Measurements from ENCODE around the gene WDR89. TPM values are rescaled to one million over a fixed set of nuclear protein-coding genes. Genes with fewer than 3 reads are reported as not detected.

The WDR89 gene
- total and polyA plus RNA-seq, 3 donors from 2014 or later, result 6.0 to 10.8 (median 8.5) TPM

DNA sequence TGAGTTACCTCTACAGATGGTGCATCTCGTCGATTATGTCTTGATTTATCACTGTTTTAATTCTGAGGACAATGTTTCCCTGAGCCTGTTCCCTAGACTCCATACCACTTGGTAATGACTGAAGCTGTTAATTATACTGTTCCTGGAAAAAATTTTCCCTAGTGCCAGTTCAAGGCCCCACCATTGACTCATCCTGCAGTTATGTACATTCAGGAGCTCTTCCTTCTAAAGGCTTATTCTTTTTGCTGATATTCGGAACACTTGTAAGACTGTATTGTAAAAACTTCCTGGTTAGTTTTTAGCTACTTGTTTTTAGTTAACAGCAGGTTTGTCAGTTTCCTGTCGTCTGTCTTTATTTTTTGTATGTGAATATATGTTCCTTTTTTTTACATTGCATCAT lies 68.1 kb downstream of the WDR89 start:
- no peaks in the 10 kb centered on the region for H3K36me3 ChIP-seq (ENCODE audit: low read depth, missing control alignments)
- H3K4me1 ChIP-seq, result no peaks in the 10 kb centered on the region
- no peaks in the 10 kb centered on the region for H3K27me3 ChIP-seq
- 68 to 75% methylated on average over 4 of the region's 4 CpGs for WGBS, 2 donors
- H3K9me3 ChIP-seq, result no peaks in the 10 kb centered on the region
- H3K4me3 ChIP-seq, result no peak overlapping the region
- intact Hi-C loops (cut with DNase I; ENCODE audit: low total_unique reads), result no loop called here
- no peak overlapping the region for H3K27ac ChIP-seq
- no peak for DNase-seq
- TF ChIP-seq POLR2A (IDR thresholded peaks at IDR 0.05) (no peak), CTCF (IDR thresholded peaks at IDR 0.05) (no peak)

DNA sequence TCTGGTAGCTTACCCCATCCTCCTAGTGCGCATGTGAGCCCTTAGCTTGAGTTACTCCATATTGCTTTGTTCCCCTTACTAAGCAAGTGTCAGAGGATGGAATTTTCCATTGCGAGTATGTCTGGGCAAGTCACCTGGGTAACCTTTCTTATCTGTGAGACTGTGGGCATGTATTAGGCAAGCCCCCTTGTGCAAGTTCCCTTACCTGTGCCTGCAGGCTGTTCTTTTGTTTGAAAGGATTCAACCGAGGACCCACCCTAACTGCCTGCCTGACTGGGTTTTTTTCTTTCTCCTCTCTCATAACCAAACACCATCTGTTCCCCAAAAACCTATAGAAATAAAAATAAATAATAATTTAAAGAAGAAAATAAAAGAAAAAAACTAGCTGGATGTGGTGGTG lies 76.2 kb downstream of the WDR89 start:
- no peaks in the 10 kb centered on the region for H3K4me1 ChIP-seq
- H3K36me3 ChIP-seq (ENCODE audit: low read depth, missing control alignments), result no peaks in the 10 kb centered on the region
- H3K9me3 ChIP-seq, result no peaks in the 10 kb centered on the region
- no peaks in the 10 kb centered on the region for H3K27me3 ChIP-seq
- intact Hi-C loops (cut with DNase I; ENCODE audit: low total_unique reads), result no loop called here
- no peak for DNase-seq
- 80 to 92% methylated on average over 3 of the region's 3 CpGs for WGBS, 2 donors
- H3K27ac ChIP-seq, result no peak overlapping the region
- H3K4me3 ChIP-seq, result no peak overlapping the region
- no peak for TF ChIP-seq CTCF (IDR thresholded peaks at IDR 0.05)
- no peak for TF ChIP-seq POLR2A (IDR thresholded peaks at IDR 0.05)

- Histone ChIP-seq H3K27me3 (no peaks in the 10 kb centered on the region), H3K4me1 (no peaks in the 10 kb centered on the region), H3K27ac (no peak overlapping the region), H3K9me3 (no peaks in the 10 kb centered on the region), H3K36me3 (ENCODE audit: low read depth, missing control alignments) (no peaks in the 10 kb centered on the region), H3K4me3 (no peak overlapping the region)
- intact Hi-C loops (cut with DNase I; ENCODE audit: low total_unique reads), result no loop called here
- 41% methylated on average over 1 of the region's 1 CpG; no CpG with 5 or more reads in 1 of the 2 donors for WGBS, 2 donors
- no peak for DNase-seq
- no peak for TF ChIP-seq POLR2A (IDR thresholded peaks at IDR 0.05)
Measured at GRCh38 chr14:63564318-63564717, 77.4 kb downstream of the WDR89 start.

DNA sequence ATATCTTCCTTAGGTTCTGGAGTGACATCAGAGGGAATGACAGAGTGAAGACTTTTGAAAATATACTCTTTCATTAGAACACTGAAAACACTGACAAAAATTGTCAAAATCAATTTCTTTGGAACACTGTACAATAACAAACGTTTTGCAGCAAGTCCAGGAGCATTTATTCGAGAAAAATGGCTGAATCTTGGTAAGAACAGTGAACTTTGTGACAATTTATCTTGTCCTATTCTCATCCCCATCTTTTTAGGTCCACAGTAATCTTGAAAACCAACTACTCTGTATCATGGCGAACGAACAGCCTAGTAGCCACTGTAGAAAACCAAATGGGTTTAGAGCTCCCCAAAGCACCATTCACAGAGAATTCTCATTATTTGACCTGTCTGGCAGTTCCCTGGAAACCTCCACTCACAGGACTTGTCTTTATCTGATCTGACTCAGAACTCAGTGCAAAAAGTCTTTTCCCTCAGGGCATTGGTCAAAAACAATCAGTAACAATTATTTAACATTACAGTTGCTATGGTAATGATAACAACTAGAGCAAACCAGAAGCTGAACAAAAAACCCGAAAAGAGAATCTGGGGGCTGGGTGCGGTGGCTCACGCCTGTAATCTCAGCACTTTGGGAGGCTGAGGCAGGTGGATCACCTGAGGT lies 78.2 kb downstream of the WDR89 start:
- DNase-seq, result no peak
- no peaks in the 10 kb centered on the region for H3K4me1 ChIP-seq
- no peak for TF ChIP-seq POLR2A (IDR thresholded peaks at IDR 0.05)
- TF ChIP-seq CTCF (IDR thresholded peaks at IDR 0.05), result no peak
- WGBS, 2 donors, result 82 to 88% methylated on average over 7 of the region's 7 CpGs
- intact Hi-C loops (cut with DNase I; ENCODE audit: low total_unique reads), result no loop called here
- H3K27ac ChIP-seq, result no peak overlapping the region
- no peaks in the 10 kb centered on the region for H3K9me3 ChIP-seq
- H3K27me3 ChIP-seq, result no peaks in the 10 kb centered on the region
- H3K36me3 ChIP-seq (ENCODE audit: low read depth, missing control alignments), result no peaks in the 10 kb centered on the region
- H3K4me3 ChIP-seq, result no peak overlapping the region

DNA sequence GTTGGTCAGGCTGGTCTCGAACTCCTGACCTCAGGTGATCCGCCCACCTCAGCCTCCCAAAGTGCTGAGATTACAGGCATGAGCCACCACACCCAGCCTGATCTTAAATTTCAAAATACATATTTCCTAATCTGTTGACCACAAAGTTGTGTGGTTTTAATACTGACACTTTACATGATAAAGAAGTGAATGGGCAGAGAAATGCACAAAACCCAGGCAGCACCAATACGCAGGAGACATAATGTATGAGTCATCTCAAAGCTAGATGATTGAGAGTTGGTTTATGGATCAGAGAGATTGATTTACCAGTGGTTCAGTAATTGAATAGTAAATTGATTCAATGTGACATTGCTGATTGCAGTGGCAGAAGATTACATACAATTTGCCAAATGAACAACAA lies 79.3 kb downstream of the WDR89 start:
- H3K9me3 ChIP-seq, result no peaks in the 10 kb centered on the region
- H3K4me1 ChIP-seq, result no peaks in the 10 kb centered on the region
- no peak overlapping the region for H3K27ac ChIP-seq
- WGBS, 2 donors, result 92 to 98% methylated on average over 1 to 3 of the region's 3 CpGs
- H3K27me3 ChIP-seq, result no peaks in the 10 kb centered on the region
- no peak for DNase-seq
- no peak overlapping the region for H3K4me3 ChIP-seq
- intact Hi-C loops (cut with DNase I; ENCODE audit: low total_unique reads), result no loop called here
- H3K36me3 ChIP-seq (ENCODE audit: low read depth, missing control alignments), result no peaks in the 10 kb centered on the region
- no peak for TF ChIP-seq CTCF (IDR thresholded peaks at IDR 0.05)
- TF ChIP-seq POLR2A (IDR thresholded peaks at IDR 0.05), result no peak
